ENCODE results near the gene IRF8.

Gene IRF8

DNA sequence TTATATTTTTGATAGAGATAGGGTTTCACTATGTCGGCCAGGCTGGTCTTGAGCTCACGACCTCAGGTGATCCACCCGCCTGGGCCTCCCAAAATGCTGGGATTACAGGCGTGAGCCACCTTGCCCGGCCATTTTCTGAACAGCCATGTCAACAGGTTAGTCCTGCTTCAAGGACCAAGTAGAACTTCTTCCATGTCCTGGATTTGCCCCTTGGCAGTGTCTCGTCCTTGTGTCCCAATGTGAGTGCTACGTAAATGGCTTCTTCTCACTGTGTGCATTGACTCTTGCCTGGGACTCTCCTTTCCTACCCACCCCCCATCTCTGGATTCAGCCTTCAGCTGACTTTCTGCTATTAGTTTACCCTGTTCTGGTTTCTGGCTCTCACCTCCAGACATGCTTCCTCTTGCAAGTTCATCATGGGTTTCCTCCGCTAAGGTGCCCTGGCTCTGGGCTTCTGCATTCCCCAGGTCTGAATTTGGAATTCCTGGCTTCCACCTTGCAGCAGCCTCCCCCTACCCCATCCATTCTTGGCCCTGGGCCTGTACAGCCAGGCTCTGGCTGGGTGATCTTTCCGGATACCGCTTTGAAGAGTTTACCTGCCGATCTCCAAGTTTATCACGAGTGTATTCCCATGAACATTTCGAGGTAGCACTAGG lies 14.0 kb upstream of the IRF8 start:
- no peak overlapping the region for H3K4me3 ChIP-seq (ENCODE audit: low read length)
- DNase-seq (ENCODE audit: low read depth): no peak
- TF ChIP-seq, protein P1, sequence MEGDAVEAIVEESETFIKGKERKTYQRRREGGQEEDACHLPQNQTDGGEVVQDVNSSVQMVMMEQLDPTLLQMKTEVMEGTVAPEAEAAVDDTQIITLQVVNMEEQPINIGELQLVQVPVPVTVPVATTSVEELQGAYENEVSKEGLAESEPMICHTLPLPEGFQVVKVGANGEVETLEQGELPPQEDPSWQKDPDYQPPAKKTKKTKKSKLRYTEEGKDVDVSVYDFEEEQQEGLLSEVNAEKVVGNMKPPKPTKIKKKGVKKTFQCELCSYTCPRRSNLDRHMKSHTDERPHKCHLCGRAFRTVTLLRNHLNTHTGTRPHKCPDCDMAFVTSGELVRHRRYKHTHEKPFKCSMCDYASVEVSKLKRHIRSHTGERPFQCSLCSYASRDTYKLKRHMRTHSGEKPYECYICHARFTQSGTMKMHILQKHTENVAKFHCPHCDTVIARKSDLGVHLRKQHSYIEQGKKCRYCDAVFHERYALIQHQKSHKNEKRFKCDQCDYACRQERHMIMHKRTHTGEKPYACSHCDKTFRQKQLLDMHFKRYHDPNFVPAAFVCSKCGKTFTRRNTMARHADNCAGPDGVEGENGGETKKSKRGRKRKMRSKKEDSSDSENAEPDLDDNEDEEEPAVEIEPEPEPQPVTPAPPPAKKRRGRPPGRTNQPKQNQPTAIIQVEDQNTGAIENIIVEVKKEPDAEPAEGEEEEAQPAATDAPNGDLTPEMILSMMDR (conservative IDR thresholded peaks at IDR 0.05; ENCODE audit: low read length): no peak

DNA sequence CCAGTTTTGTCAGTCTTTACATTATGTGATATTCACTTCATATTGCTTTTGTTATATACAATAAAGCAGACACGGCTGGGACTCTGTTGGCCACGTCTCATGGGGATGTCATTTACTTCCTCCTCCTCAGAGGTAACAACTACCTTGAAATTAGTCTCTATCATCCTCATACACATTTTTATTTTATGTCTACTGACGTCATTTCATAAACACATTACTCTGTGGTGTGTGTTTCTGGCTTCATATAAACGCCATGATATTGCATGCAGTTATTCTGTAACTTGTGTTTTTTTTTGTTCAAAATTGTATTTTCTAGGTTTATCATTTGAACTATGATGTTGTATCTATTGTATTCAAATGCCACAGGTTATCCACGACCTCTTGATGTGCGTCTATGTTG lies 13.4 kb upstream of the IRF8 start:
- TF ChIP-seq, protein P1 (conservative IDR thresholded peaks at IDR 0.05; ENCODE audit: low read length): no peak
- H3K4me3 ChIP-seq (ENCODE audit: low read length): no peak overlapping the region
- no peak for DNase-seq (ENCODE audit: low read depth)

DNA sequence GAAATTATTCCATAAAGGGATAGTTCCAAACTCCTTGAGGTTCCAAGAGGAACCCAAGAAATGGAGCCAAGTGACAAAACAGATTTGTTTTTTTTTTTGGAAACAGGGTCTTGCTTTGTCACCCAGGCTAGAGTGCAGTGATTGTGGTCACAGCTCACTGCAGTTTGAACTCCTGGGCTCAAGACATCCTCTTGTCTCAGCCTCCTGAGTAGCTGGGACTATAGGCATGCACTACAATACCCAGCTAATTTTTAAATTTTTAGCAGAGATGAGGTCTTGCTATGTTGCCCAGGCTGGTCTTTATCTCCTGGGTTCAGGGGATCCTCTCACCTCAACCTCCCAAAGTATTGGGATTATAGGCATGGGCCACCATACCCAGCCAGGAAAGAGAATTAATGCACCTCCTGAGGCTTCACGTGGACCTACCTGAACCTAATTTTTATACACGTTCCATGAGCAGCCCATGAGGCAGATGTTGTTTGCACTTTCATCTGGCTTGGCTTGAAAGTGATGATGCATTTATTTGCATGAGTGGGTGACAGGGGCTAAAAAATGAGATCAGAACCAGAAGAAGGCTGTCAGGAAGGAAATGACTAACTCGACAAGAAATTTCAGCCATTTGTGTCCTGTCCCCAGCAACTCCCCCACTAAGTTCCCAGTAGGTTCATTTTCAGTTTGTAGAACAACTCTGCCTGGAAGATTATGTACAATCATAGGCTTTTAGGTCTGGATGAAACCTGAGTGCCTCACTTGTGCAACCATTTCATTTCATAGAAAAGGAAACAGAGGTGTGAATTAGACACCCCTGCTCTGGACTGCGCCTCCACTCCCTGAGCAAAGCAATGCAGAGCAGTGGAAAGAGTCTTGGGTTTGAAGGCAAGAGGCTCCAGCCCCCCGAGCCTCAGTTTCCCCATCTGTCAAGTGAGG lies 10.3 kb upstream of the IRF8 start:
- no peak overlapping the region for H3K4me3 ChIP-seq (ENCODE audit: low read length)
- peak; percentile 67 for DNase-seq (ENCODE audit: low read depth)
- TF ChIP-seq, protein P1 (conservative IDR thresholded peaks at IDR 0.05; ENCODE audit: low read length): no peak

DNA sequence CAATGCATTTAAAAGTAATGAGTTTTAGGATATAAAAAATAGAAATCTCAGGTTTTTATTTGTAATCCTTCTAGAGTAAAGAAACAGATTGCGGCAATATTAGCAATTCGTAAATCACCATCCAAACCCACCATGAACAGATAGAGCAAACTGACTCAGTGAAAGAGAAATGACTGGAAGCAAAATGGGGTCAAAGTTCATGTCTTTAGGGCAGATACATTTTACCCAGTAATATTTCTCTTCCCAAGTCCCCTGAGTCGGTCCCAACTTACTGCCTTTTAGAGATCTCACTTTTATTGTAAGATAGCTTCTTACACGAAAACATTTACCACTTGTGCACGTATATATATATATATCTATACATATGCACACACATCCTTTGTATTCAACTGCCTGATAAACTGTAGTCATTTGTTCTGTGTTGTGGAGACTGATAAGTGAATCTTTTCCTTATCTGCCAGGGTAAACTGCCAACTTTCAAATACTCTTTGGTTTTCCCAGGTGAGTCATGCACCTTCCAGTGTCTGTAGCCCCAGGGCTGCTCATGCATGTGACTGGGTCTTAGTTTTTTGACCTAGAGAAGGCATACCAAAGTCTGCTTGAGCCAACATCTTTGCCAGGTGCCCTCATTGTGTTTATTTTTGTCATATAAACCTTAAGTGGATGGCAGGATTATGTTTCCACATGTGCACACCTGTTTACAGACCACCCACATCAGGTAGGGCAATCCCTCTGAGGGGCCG lies 7.8 kb upstream of the IRF8 start:
- DNase-seq (ENCODE audit: low read depth): no peak
- TF ChIP-seq, protein P1 (conservative IDR thresholded peaks at IDR 0.05; ENCODE audit: low read length): no peak
- no peak overlapping the region for H3K4me3 ChIP-seq (ENCODE audit: low read length)

DNA sequence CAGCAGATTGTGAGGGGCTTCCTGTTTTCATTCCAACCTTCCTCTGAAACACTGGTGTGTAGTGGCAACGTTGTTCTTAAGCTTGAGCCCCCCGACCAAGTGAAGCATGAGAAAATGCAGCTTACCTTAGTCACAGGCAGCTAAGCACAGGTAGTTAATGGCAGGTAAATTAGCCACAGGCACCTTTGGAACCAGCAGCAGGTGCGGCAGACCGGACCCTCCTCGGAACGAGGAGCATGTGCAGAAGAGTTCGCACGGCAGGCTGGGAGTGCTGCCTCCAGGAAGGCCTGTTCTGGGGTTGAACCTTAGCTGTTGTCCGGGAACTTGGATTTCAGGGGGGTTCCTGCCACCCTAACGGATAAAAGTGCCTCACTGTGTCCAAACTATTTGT lies 7.2 kb upstream of the IRF8 start:
- TF ChIP-seq, protein P1 (conservative IDR thresholded peaks at IDR 0.05; ENCODE audit: low read length): no peak
- DNase-seq (ENCODE audit: low read depth): no peak

DNA sequence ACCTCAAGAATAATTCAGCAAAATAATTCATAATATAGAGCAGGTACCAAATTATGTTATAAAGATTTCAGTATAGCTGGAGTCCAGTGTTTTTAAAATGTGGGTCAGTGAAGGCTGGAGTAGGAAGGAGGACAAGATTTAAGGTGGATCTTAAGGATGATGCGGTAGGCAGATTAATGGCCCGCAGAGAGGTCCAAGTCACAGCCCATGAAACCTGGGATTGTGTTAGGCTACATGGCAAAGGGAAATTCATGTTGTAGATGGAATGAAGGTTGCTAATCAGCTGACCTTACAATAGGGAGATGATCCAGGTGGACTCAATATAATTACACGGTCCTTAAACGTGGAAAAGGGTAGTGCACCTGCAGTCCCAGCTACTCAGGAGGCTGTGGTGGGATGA lies 6.2 kb upstream of the IRF8 start:
- TF ChIP-seq, protein P1 (conservative IDR thresholded peaks at IDR 0.05; ENCODE audit: low read length): no peak
- no peak for DNase-seq (ENCODE audit: low read depth)
- H3K4me3 ChIP-seq (ENCODE audit: low read length): no peak overlapping the region

More for the DNA sequence above, 7.2 kb upstream of the IRF8 start:
- no peak overlapping the region for H3K4me3 ChIP-seq (ENCODE audit: low read length)

Data from AG10803 (cell line).